NCI-H1105 (cell line): ENCODE data around the gene POLR3K.

Source experiments
- DNase-seq: peaks from one replicate; lab custom pipeline; 2025; lab: John Stamatoyannopoulos, UW

The POLR3K gene

GRCh38 chr16:53346-54236 lies at the start of gene POLR3K, which contains the start of gene SNRNP25:
Gene POLR3K, minus strand, starts transcription at chr16:53608. Its CDS starts 22 bp downstream, at chr16:53586.
Gene SNRNP25, plus strand, starts transcription at chr16:53828. Its CDS starts 189 bp downstream, at chr16:54017.
- peak; percentile 81 for DNase-seq

DNA sequence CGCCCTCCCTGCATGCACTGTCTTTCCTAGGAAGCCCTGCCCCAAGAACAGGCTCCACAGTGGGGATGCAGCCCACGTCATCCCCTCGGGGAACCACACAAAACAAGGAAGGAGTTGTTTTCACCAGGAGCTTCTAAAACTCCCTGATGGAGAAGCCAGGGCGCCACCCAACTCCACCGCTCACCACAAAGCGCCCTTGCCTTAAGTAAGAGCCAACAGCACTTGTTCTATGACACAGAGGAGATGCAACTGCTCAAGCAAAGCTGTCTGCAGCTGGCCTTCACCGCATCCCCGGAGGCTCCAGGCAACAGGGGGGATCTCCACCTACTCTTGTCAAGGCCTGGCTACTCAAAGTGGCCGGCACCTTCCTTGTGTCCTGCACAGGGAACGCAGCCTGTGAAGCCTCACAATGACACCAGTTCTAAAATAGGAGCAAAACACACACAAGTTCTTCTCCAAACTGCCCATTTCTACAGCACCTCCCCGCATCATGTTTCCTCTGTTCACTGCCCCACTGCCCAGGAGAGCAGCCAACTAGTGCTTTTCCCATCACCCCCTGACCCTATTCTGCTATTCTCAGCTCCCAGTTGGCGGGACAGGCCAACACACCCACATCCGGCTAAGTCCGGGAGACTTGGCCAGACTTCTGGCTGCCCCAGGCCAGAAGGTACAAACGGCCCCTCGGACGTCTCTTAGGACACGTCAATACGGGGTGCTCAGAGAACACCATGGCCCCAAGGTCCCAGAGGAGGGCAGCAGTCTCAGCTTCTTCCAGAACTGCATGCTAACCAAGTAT lies 48.9 kb upstream of the POLR3K start:
- no peak for DNase-seq

- DNase-seq = no peak
These were observed 48.2 kb upstream of the POLR3K start for GRCh38 chr16:101586-101985.

GRCh38 chr16:100989-101388 lies 47.6 kb upstream of the POLR3K start:
- no peak for DNase-seq

- DNase-seq = no peak
These were observed 44.4 kb upstream of the POLR3K start for GRCh38 chr16:97822-98221.

- peak; percentile 28 for DNase-seq
These were observed 43.5 kb upstream of the POLR3K start for GRCh38 chr16:96935-97381.

GRCh38 chr16:94918-95265 lies 41.5 kb upstream of the POLR3K start:
- DNase-seq = no peak

DNA sequence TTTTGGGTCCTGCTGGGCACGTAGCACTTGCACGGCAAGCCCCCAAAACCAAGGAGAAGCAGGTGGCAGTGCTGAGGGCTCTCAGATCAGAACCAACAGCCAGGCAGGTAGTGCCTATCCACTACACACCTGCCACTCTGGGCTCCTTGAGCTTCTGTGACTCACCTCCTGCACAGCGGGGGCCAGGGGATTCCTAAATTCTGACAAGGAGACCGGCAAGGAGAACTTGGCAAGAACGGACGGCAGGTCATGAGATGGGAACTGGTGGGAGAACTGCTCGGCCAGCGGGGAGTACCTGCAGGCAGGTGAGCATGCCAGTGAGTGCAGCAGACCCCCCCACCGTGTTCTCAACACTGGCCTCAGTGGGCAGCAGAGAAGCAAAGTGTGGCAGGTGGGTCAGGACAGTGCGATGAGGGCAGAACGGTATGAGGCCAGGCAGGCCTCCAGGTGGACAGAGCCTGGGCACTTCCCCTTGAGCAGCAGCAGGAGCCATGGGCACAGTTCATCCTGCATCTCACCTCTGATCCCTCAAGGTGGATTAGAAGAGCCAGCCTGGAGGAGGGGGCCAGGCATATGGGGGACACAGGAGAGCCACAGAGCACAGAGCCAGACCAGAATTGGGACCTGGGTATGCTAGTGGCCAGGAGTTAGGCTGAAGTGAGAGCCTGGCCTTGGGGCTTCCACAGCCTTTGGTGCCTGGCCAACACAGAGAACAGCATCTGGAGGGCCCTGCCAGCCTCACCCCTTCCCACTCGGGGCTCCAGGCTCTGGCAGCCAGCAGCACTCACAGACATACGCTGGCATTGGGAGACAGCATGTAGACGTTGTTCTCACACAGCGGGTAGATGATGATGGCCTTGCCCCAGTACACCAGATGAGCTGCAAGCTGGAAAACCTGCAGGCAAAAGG lies 39.3 kb upstream of the POLR3K start:
- no peak for DNase-seq

DNA sequence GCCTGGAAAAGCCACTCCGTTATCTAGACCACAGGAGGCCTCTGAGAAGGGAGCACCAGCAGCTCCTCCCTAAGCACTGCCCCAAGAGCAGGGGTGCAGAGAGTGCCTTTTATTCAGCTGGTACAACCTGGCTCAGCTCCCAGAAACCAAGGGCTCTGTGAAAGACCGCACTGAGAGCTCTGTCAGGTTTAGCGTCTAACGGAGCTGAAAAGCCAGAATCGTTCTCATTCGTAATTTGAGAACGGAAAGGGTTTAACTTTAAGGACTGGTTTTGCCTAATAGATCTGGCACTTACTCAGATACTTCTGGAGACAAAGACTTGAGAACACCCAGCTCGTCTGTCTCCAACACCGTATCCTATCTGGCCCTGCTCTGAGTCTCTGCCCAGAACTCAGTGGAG lies 38.1 kb upstream of the POLR3K start:
- peak; percentile 46 for DNase-seq

- DNase-seq = no peak
These were observed 36.2 kb upstream of the POLR3K start for GRCh38 chr16:89391-90302.

DNA sequence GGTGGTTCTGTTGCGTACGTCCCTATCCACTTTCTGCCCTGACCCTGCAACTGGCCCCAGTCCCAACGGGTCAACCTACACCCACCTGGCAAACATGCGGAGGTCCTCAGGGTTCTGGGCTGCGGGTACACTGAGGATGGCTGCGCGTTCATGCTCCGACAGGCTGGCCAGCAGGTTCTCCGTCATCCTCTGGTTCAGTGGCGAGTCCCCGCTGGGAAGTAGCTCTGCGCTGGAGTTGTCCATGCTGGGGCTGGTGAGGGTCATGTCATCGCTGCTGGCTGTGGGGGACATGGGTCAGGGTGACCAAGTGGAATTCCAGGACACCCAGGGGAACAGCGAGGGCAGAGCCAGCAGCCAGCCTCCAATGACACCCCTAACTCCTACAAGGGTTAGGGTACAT lies 35.2 kb upstream of the POLR3K start:
- no peak for DNase-seq

DNA sequence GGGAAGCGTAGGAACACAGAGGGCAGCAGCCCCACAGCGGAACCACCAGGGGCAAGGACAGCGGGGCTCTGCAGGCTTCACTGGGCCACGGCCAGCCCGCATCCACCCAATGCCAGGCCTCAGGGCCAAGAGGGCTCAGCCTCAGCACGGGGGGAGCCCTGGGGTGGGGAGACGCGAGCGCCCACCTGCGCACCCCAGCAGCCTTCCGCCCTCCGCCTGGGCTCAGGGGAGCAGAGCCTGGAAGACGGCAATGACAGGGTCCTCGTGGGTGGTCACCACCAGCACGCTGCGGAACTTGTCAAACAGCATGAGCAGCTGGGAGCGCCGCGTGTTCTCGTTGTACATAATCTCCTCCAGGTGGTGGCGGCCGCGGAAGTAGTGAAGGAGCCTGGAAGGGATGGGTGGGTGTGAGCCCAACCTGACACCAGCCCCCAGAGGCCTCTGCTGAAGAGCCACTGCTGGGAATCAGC lies 33.1 kb upstream of the POLR3K start:
- no peak for DNase-seq

GRCh38 chr16:85865-86264 lies 32.5 kb upstream of the POLR3K start:
- no peak for DNase-seq

- no peak for DNase-seq
These were observed 32.0 kb upstream of the POLR3K start for GRCh38 chr16:85407-85782.

GRCh38 chr16:84718-85406 lies 31.5 kb upstream of the POLR3K start:
- DNase-seq = no peak

- peak; percentile 64 for DNase-seq
These were observed 30.6 kb upstream of the POLR3K start for GRCh38 chr16:83781-84615.

- no peak for DNase-seq
These were observed 29.7 kb upstream of the POLR3K start for GRCh38 chr16:83060-83603.

DNA sequence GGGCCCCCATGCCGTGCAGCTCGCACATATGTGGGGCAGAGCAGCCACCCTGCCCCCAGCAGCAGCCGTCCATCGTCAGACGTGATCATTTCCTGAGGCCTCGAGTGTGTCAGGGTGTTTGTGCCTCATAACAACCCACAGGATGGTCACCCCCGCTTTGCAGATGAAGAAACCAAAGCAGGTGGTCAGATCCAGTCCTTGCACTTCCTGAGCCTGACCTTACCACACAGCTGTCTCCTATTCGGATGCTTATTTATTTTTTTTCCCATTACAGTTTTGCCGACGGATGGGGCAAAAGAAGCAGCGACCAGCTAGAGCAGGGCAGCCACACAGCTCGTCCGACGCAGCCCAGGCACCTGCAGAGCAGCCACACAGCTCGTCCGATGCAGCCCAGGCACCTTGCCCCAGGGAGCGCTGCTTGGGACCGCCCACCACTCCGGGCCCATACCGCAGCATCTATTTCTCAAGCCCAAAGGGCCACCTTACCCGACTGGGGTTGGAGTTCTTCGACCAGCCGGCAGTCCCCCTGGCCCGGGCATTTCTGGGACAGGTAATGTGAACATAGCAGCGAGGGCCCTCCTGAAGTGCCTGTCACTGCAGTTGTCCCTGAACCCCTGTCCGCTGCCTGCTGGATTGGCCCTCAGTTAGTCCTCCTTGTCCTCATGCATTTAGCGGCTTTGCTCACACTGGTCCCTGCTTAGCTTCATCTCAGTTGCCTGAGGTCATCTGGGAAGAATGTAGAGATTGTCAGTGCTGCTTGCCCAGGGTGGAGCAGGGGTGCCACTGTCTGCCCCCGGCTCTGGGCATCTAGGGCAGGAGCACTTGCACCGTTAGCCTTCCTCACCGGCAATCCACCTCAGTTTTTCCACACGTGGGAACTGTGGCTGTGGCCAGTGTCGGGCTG lies 26.0 kb upstream of the POLR3K start:
- DNase-seq = no peak
